K562 (cell line): Measurements from ENCODE around the gene LYSMD1. TPM values are rescaled to one million over a fixed set of nuclear protein-coding genes. Genes with fewer than 3 reads are reported as not detected.
A peak's percentile ranks its signal among the peaks of the same experiment; 100 is the strongest.

Experiments
- ATAC-seq: fragments of 200-7000 bp; cut with Tn5 transposase; 3 replicates; pipeline ENCODE4 v1.9.1; 2020; ENCODE audit warnings: moderate library complexity
- BruUV-seq: library from RNA; stranded (reverse); fragments of 400-500 nt; replicated peaks from 2 replicates; lab custom pipeline; 2021; lab: Mats Ljungman, UMichigan
- CTCF ChIA-PET: fragments of 300-600 bp; formaldehyde crosslinking; extraction: SDS; loops from one replicate; lab custom pipeline; 2021; ENCODE audit warnings: low intra/inter-chr PET ratio; lab: Yijun Ruan, JAX
- POLR2A ChIA-PET: fragments of 300-600, 350-650 bp; sonication (Branson Sonifier 250); formaldehyde crosslinking; extraction: SDS; loops from one replicate; lab custom pipeline; 2021; ENCODE audit warnings: antibody characterized with exemption, inconsistent platforms; lab: Yijun Ruan, JAX
- DNase-seq, 4 experiments: peaks; one replicate each; pipeline versions ENCODE4 v3.0.0 to v3.0.0-alpha.2; 2011 to 2018; ENCODE audit warnings: low spot score in 3 of 4, mixed read lengths in 3 of 4; ENCODE audit errors: extremely low read depth in 1 of 4
- FAIRE-seq: peaks from 2 replicates; lab custom pipeline; 2011; peaks lifted over from hg19 to GRCh38; lab: Jason Lieb, UNC
- H2AFZ ChIP-seq: 2 replicates; pipeline ENCODE4 v1.6.0; 2011; ENCODE audit warnings: low read depth, low read length, control low read depth, inconsistent platforms
- H3K27ac ChIP-seq: fragments of 200-600 bp; 3 replicates; pipeline ENCODE4 v1.8.0; 2011; ENCODE audit warnings: low read depth, mild to moderate bottlenecking, control low read depth, inconsistent platforms, low read length, moderate library complexity, mixed read lengths; ENCODE audit errors: extremely low read depth
- H3K27me3 ChIP-seq, 2 experiments: fragments of 300-600 bp in 1 of 2; 2 replicates in 1 of 2; 3 replicates in 1 of 2; pipeline versions ENCODE4 v1.6.0 to v1.8.0; 2011; ENCODE audit warnings: inconsistent platforms in 2 of 2, low read length in 2 of 2, mild to moderate bottlenecking in 1 of 2, mixed read lengths in 1 of 2, moderate library complexity in 1 of 2; ENCODE audit not compliant: control insufficient read depth in 2 of 2, insufficient read depth in 2 of 2
- H3K36me3 ChIP-seq: fragments of 300-600 bp; 3 replicates; pipeline ENCODE4 v1.8.0; 2011; ENCODE audit warnings: mild to moderate bottlenecking, low read length, inconsistent platforms; ENCODE audit not compliant: control insufficient read depth, insufficient read depth
- H3K4me1 ChIP-seq, 2 experiments: fragments of 200-600 bp in 1 of 2; replicated peaks in 1 of 2; 2 replicates in 1 of 2; 3 replicates in 1 of 2; pipeline versions ENCODE4 v1.5.1 to v1.8.0; 2011; ENCODE audit warnings: inconsistent platforms in 2 of 2, low read length in 2 of 2, mild to moderate bottlenecking in 1 of 2, mixed read lengths in 1 of 2, moderate library complexity in 1 of 2; ENCODE audit not compliant: control insufficient read depth in 2 of 2, insufficient read depth in 2 of 2
- H3K4me2 ChIP-seq: 2 replicates; pipeline ENCODE4 v1.6.1; 2011; ENCODE audit warnings: low read length, control low read depth, inconsistent platforms, mixed read lengths; ENCODE audit not compliant: insufficient read depth
- H3K4me3 ChIP-seq: fragments of 200-600 bp; sonication (generic), shearing (Covaris generic); 2 replicates; pipeline ENCODE4 v1.5.1; 2016; ENCODE audit warnings: control low read depth, inconsistent platforms
- H3K79me2 ChIP-seq: fragments of 200-600 bp; 3 replicates; pipeline ENCODE4 v1.8.0; 2011; ENCODE audit warnings: low read length, inconsistent platforms; ENCODE audit not compliant: control insufficient read depth, insufficient read depth
- H3K9ac ChIP-seq, 2 experiments: 2 replicates each; pipeline versions ENCODE4 v1.6.0 to v1.6.1; 2011; ENCODE audit warnings: low read depth in 2 of 2, low read length in 2 of 2, control low read depth in 1 of 2, inconsistent platforms in 1 of 2, mild to moderate bottlenecking in 1 of 2, mixed read lengths in 1 of 2; ENCODE audit not compliant: insufficient read depth in 1 of 2
- H3K9me1 ChIP-seq: one replicate; pipeline ENCODE4 v1.6.0; 2011; ENCODE audit warnings: inconsistent platforms, mild to moderate bottlenecking, low read length, moderate library complexity; ENCODE audit not compliant: control insufficient read depth, insufficient read depth
- H3K9me3 ChIP-seq: replicated peaks from 2 replicates; pipeline ENCODE4 v1.5.1; 2011; ENCODE audit warnings: low read depth, low read length, inconsistent platforms; ENCODE audit not compliant: control insufficient read depth, insufficient read depth
- H4K20me1 ChIP-seq: replicated peaks from 2 replicates; pipeline ENCODE4 v1.6.1; 2011; ENCODE audit warnings: low read length, inconsistent platforms, mixed read lengths; ENCODE audit not compliant: control insufficient read depth, insufficient read depth
- BRD9 ChIP-seq: fragments of 450-650 bp; IDR thresholded peaks from 2 replicates; pipeline ENCODE4 v1.6.1; 2018; ENCODE audit warnings: low read depth; ENCODE audit not compliant: partially characterized antibody
- CEBPG ChIP-seq, 3 experiments: fragments of 200-800 bp in 1 of 3; sonication (Bioruptor generic) in 1 of 3; sonication (generic) in 1 of 3; formaldehyde crosslinking in 1 of 3; IDR thresholded peaks in 2 of 3; conservative IDR thresholded peaks in 1 of 3; 2 replicates each; pipeline versions ENCODE4 v1.6.1 to v1.8.0; 2016 to 2022; ENCODE audit warnings: missing compliant biosample characterization in 2 of 3, missing genetic modification characterization in 2 of 3, mild to moderate bottlenecking in 1 of 3, missing genetic modification reagents in 1 of 3
- EHMT2 ChIP-seq: fragments of 450-650 bp; IDR thresholded peaks from 2 replicates; pipeline ENCODE4 v1.6.1; 2018; ENCODE audit warnings: antibody characterized with exemption
- HNRNPH1 ChIP-seq: fragments of 200-400 bp; formaldehyde crosslinking; optimal IDR thresholded peaks from 2 replicates; pipeline ENCODE3; 2017; ENCODE audit warnings: low read depth, mild to moderate bottlenecking, low read length, moderate library complexity
- ZBTB33 ChIP-seq: sonication (generic); formaldehyde crosslinking; IDR thresholded peaks from 2 replicates; pipeline ENCODE4 v1.8.1; 2023; ENCODE audit warnings: mild to moderate bottlenecking, missing genetic modification reagents
- ZNF263 ChIP-seq: sonication (generic); formaldehyde crosslinking; IDR thresholded peaks from 2 replicates; pipeline ENCODE4 v1.8.0; 2022; ENCODE audit warnings: mild to moderate bottlenecking, missing genetic modification reagents, borderline replicate concordance
- ZNF408 ChIP-seq: fragments of 250-450 bp; sonication (Bioruptor Pico); IDR thresholded peaks from 2 replicates; pipeline ENCODE4 v1.4.0; 2020; ENCODE audit warnings: low read depth, mild to moderate bottlenecking, moderate library complexity
- ZNF77 ChIP-seq: fragments of 250-450 bp; sonication (Bioruptor Pico); IDR thresholded peaks from 2 replicates; pipeline ENCODE4 v1.5.0; 2020
- WGBS: fragments of 100-300 bp; shearing (Covaris generic); methylation state at CpG from one replicate; pipeline ENCODE4 v1.1.6; 2016; ENCODE audit warnings: low coverage, mixed read lengths; ENCODE audit not compliant: insufficient coverage; ENCODE audit errors: missing lambda C conversion rate; 5-methylcytosine and 5-hydroxymethylcytosine counted together
- in situ Hi-C: fragments of 300-500 bp; cut with MboI; formaldehyde crosslinking; loops from 4 replicates; pipeline ENCODE4 v1.15.0; 2018; ENCODE audit warnings: inconsistent platforms, mixed read lengths
- intact Hi-C: fragments of 100-400 bp; cut with micrococcal nuclease; formaldehyde crosslinking; loops from 2 replicates; pipeline ENCODE4 v1.14.2; 2022
- polyA plus RNA-seq, 8 experiments: library from polyadenylated mRNA; depleted of rRNA in 4 of 8; stranded (reverse) in 5 of 8; unstranded in 3 of 8; fragments of >200 nt; fragmentation: Nextera tagmentation in 2 of 8; fragmentation: Illumina TruSeq in 1 of 8; extraction: Ambion mirVana in 2 of 8; extraction: Trizol in 1 of 8; gene quantifications; 2 replicates each; pipeline versions ENCODE4 v1.2.1 to v1.2.3, GENCODE V29; 2011 to 2014; ENCODE audit warnings: inconsistent platforms in 1 of 8, missing spikeins in 1 of 8
- total RNA-seq, 7 experiments: library from RNA; depleted of rRNA in 6 of 7; stranded (reverse); fragments of >200 nt in 6 of 7; fragmentation: Illumina TruSeq in 2 of 7; extraction: Trizol in 2 of 7; gene quantifications; 2 replicates each; pipeline versions ENCODE4 v1.2.1 to v1.2.3, GENCODE V29; 2011 to 2021; ENCODE audit warnings: low replicate concordance in 1 of 7
- TF ChIP-seq, protein P1 (sequence below): fragments of 450-650 bp; IDR thresholded peaks from 2 replicates; pipeline ENCODE4 v1.6.1; 2016; ENCODE audit warnings: low read depth, mild to moderate bottlenecking, moderate library complexity
- TF ChIP-seq, protein P2 (sequence below), 3 experiments: fragments of 200-800 bp in 1 of 3; sonication (Bioruptor generic) in 1 of 3; sonication (generic) in 1 of 3; formaldehyde crosslinking in 1 of 3; IDR thresholded peaks; 2 replicates each; pipeline versions ENCODE4 v1.6.1 to v1.8.0; 2016 to 2022; ENCODE audit warnings: mild to moderate bottlenecking in 2 of 3, missing compliant biosample characterization in 2 of 3, missing genetic modification characterization in 2 of 3, missing genetic modification reagents in 1 of 3

LYSMD1 gene
- total and polyA plus RNA-seq, 9 of the 15 experiments (the other 6 are each of a cell fraction or from before 2014, with no cell fraction given) = 2.2 to 9.4 (median 6.0) TPM

DNA sequence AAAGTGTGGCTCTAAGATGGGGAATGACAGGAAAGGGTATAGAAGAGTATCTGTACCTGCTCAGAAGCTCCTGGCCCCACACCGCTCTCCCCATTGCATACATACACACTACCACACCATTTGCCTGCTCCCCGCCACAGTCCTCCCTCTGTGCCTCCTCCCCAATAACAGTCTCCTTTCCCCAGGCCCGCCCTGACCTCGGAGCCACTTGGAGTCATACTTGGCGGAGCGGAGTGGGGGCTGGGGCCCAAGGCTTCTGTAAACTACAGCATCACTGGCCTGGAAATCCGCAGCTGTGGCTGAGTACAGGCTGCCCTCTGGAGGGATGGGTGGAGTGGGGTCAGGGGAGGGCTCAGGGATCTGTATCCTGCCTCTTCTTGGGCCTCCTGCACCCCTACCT, 27.9 kb downstream of the LYSMD1 start:
- Histone ChIP-seq H3K4me3 (no peak overlapping the region), H3K9ac (peak overlapping the region in 1 of 2 experiments; percentile 43; a peak in 1 of 4 replicates), H3K4me2 (no peak overlapping the region), H3K9me1 (no peaks in the 10 kb centered on the region), H3K27ac (no peak overlapping the region), H3K9me3 (no peaks in the 10 kb centered on the region), H3K4me1 (peaks cover 2 to 21% of the 10 kb centered on the region in 2 experiments; a peak in 4 of 5 replicates), H3K79me2 (no peaks in the 10 kb centered on the region), H3K36me3 (no peaks in the 10 kb centered on the region), H4K20me1 (peaks cover 6% of the 10 kb centered on the region; the same call in 1 of the 2 replicates), H2AFZ (no peak overlapping the region), H3K27me3 (no peaks in the 10 kb centered on the region; a peak in 1 of 5 replicates)
- ChIA-PET CTCF (no interaction called here), POLR2A (interaction anchor here (0.9 kb wide), 1 partner anchor 68 kb away, joined by 3 read pairs; no protein-coding TSS in a partner anchor)
- no peak for TF ChIP-seq ZNF408
- TF ChIP-seq ZNF77 = no peak
- TF ChIP-seq, protein P1, sequence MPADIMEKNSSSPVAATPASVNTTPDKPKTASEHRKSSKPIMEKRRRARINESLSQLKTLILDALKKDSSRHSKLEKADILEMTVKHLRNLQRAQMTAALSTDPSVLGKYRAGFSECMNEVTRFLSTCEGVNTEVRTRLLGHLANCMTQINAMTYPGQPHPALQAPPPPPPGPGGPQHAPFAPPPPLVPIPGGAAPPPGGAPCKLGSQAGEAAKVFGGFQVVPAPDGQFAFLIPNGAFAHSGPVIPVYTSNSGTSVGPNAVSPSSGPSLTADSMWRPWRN = no peak
- TF ChIP-seq ZNF263 (CRISPR knock-in tag) = peak; percentile 86
- TF ChIP-seq EHMT2 = no peak
- no peak for TF ChIP-seq HNRNPH1
- TF ChIP-seq ZBTB33 (CRISPR knock-in tag) = peak; percentile 57; the same call in 1 of the 2 replicates
- no peak for TF ChIP-seq CEBPG (CRISPR knock-in tag; IDR thresholded peaks at IDR 0.05)
- TF ChIP-seq CEBPG (tag; conservative IDR thresholded peaks at IDR 0.05 in 1 of 2, IDR thresholded peaks at IDR 0.05 in 1 of 2) = no peak
- TF ChIP-seq, protein P2, sequence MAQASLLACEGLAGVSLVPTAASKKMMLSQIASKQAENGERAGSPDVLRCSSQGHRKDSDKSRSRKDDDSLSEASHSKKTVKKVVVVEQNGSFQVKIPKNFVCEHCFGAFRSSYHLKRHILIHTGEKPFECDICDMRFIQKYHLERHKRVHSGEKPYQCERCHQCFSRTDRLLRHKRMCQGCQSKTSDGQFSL (CRISPR knock-in tag; IDR thresholded peaks at IDR 0.05) = no peak
- TF ChIP-seq, protein P2 (tag; IDR thresholded peaks at IDR 0.05) = no peak
- TF ChIP-seq BRD9 = no peak
- intact Hi-C loops (no loop called here), in situ Hi-C loops (no loop called here)
- no peak for DNase-seq
- FAIRE-seq = no peak
- no TSS peak for BruUV-seq
- ATAC-seq = peak; percentile 27
- 52% methylated on average over 7 of the region's 7 CpGs for WGBS
